ENCODE results near the gene ZBTB5.

ZBTB5 gene

DNA sequence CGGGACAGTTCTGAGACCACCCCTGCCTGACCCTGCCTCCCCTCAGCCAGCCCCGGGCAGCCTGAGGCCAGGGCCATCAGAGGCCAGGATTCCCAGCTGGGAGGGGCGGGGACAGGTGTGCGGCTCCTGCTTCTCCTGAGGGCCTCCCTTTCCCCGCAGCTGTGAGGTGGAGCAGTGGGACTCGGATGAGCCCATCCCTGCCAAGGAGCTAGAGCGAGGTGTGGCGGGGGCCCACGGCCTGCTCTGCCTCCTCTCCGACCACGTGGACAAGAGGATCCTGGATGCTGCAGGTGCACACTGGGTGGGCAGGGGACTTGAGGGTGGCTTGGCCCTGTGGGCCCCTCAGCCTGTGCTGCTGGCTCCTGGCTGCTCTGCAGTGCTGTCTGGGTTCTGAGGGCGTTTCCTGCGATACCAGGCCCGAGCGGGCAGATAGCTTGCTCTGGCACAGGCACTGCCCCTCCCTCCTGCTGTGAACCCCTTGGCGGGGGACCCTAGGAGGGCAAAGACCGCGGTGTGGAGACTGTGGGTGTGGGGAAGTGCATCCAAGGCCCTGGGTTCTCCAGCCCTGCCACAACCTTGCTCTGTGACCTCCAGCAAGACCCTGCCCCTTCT is 40.5 kb downstream of the ZBTB5 start:
- no peak overlapping the region for H3K4me3 ChIP-seq (ENCODE audit: low read depth, low read length)
- TF ChIP-seq CTCF (IDR thresholded peaks at IDR 0.05; ENCODE audit: control insufficient read depth, extremely low read depth, insufficient read depth): no peak
- no peak for DNase-seq (ENCODE audit: low read depth)

DNA sequence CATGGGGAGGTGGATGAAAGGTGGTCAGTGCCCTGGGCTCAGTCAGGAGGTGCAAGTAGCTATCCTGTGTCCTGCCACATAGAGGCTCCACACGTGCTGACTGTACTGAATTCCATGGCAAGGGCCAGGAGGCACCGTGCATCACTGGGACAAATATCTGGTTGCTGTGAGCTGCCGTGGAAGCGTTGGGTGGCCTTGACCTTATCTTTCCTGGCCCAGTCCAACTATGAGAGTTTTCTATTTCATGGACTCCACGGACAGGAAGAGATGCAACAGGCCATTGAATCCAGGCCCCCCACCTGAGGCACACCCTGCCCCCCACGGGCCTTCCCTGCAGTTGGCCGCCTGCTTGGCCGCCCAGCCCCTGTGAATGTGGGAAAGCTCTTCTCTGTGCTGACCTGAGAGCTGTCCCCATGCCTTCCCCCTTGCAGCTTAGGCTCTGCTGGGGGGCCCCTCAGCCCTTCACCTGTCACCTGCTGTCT is 41.0 kb downstream of the ZBTB5 start:
- no peak for TF ChIP-seq CTCF (IDR thresholded peaks at IDR 0.05; ENCODE audit: control insufficient read depth, extremely low read depth, insufficient read depth)
- no peak for DNase-seq (ENCODE audit: low read depth)
- H3K4me3 ChIP-seq (ENCODE audit: low read depth, low read length): peak overlapping the region; percentile 98; the same call in 1 of the 2 replicates

DNA sequence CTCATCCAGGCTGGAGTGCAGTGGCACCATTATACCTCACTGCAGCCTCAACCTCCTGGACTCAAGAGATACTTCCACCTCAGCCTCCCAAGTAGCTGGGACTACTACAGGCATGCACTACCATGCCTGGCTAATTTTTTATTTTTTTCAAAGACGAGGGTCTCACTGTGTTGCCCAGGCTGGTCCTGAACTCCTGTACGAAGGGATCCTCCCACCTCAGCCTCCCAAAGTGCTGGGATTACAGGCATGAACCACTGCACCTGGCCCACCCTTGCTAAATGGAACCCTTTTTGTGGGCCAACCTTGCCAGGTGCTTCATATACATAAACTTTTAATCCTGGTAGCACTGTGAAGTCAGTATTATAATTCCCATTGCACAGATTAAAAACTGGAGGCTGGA is 41.7 kb downstream of the ZBTB5 start:
- DNase-seq (ENCODE audit: low read depth): no peak
- TF ChIP-seq CTCF (IDR thresholded peaks at IDR 0.05; ENCODE audit: control insufficient read depth, extremely low read depth, insufficient read depth): no peak

GRCh38 chr9:37422289-37423104 is 42.8 kb downstream of the ZBTB5 start, which contains the start of gene GRHPR:
TSS of gene GRHPR (plus strand) at chr9:37422696. CDS start at chr9:37422751, 55 bp downstream.
- TF ChIP-seq CTCF (IDR thresholded peaks at IDR 0.05; ENCODE audit: control insufficient read depth, extremely low read depth, insufficient read depth): no peak
- H3K4me3 ChIP-seq (ENCODE audit: low read depth, low read length): peak within 1 kb of the TSS; percentile 98
- peak; percentile 50 for DNase-seq (ENCODE audit: low read depth)

More for the DNA sequence above, 41.7 kb downstream of the ZBTB5 start:
- peak overlapping the region; percentile 98 for H3K4me3 ChIP-seq (ENCODE audit: low read depth, low read length)

DNA sequence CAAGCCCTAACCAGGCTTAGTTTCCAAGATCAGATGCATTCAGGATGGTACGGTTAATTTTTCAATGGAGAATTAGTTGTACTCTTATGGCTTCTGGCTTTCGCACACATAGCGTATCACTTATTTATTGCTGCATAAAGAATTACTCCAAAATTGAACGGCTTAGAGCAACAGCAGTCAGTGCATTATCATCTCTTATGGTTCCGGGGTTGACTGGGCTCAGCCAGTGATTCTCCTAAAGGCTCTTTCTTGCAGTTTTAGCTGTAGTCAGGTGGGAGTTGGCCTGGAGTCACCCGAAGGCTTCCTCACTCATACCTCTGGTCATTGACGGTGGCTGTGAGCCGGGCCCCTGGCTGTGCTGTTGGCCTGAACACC is 43.3 kb downstream of the ZBTB5 start:
- no peak for TF ChIP-seq CTCF (IDR thresholded peaks at IDR 0.05; ENCODE audit: control insufficient read depth, extremely low read depth, insufficient read depth)
- no peak for DNase-seq (ENCODE audit: low read depth)
- H3K4me3 ChIP-seq (ENCODE audit: low read depth, low read length): peak overlapping the region; percentile 98

- TF ChIP-seq CTCF (IDR thresholded peaks at IDR 0.05; ENCODE audit: control insufficient read depth, extremely low read depth, insufficient read depth): no peak
- no peak overlapping the region for H3K4me3 ChIP-seq (ENCODE audit: low read depth, low read length)
- DNase-seq (ENCODE audit: low read depth): no peak
Observed at GRCh38 chr9:37420271-37421215, 44.7 kb downstream of the ZBTB5 start.
